HG03460 (cell line): Measurements from ENCODE around the gene EHMT1.

Source experiments
- ATAC-seq: cut with Tn5 transposase; IDR thresholded peaks from one replicate; pipeline ENCODE4 v1.9.1; 2021; ENCODE audit not compliant: unreplicated experiment

Gene EHMT1

GRCh38 chr9:137671196-137671538 lies 52.4 kb downstream of the EHMT1 start:
- ATAC-seq: no peak

GRCh38 chr9:137671721-137672120 lies 52.9 kb downstream of the EHMT1 start:
- ATAC-seq: no peak

- peak; percentile 77 for ATAC-seq
Observed at GRCh38 chr9:137672907-137673791, 54.3 kb downstream of the EHMT1 start.

GRCh38 chr9:137673886-137674285 lies 55.1 kb downstream of the EHMT1 start:
- no peak for ATAC-seq

- no peak for ATAC-seq
Observed at GRCh38 chr9:137674307-137674975, 55.6 kb downstream of the EHMT1 start.

GRCh38 chr9:137674976-137675320 lies 56.1 kb downstream of the EHMT1 start:
- no peak for ATAC-seq

GRCh38 chr9:137676998-137677397 lies 58.2 kb downstream of the EHMT1 start:
- no peak for ATAC-seq

- no peak for ATAC-seq
Observed at GRCh38 chr9:137678202-137678601, 59.4 kb downstream of the EHMT1 start.

- no peak for ATAC-seq
Observed at GRCh38 chr9:137679249-137679648, 60.4 kb downstream of the EHMT1 start.

GRCh38 chr9:137679695-137680305 lies 61.0 kb downstream of the EHMT1 start:
- no peak for ATAC-seq

- ATAC-seq: no peak
Observed at GRCh38 chr9:137680444-137681358, 61.9 kb downstream of the EHMT1 start.

- ATAC-seq: no peak
Observed at GRCh38 chr9:137682428-137683105, 63.8 kb downstream of the EHMT1 start.

- ATAC-seq: no peak
Observed at GRCh38 chr9:137683262-137683864, 64.6 kb downstream of the EHMT1 start.

- no peak for ATAC-seq
Observed at GRCh38 chr9:137685035-137685740, 66.4 kb downstream of the EHMT1 start.

GRCh38 chr9:137685741-137686420 lies 67.1 kb downstream of the EHMT1 start:
- no peak for ATAC-seq

- no peak for ATAC-seq
Observed at GRCh38 chr9:137688261-137688660, 69.5 kb downstream of the EHMT1 start.

- no peak for ATAC-seq
Observed at GRCh38 chr9:137688725-137689124, 69.9 kb downstream of the EHMT1 start.

- ATAC-seq: no peak
Observed at GRCh38 chr9:137689745-137690529, 71.1 kb downstream of the EHMT1 start.
